Thyroid gland (tissue), 4 donors: ENCODE measurements around the gene MED28. TPM values are rescaled to one million over a fixed set of nuclear protein-coding genes. Genes with fewer than 3 reads are reported as not detected.

Experiments
- DNase-seq, 2 donors: peaks; one replicate each; pipeline ENCODE4 v3.0.0-alpha.2; 2019
- H3K27ac ChIP-seq, 3 donors: fragments of 200-600 bp; sonication (generic); 1 replicate in 2 of 3; 2 replicates in 1 of 3; pipeline ENCODE4 v1.5.1; 2016 to 2019; ENCODE audit warnings: mild to moderate bottlenecking in 1 of 3, moderate library complexity in 1 of 3
- H3K27me3 ChIP-seq: fragments of 200-600 bp; sonication (generic); one replicate; pipeline ENCODE4 v1.5.1; 2019
- H3K36me3 ChIP-seq, 2 donors: fragments of 200-600 bp; sonication (generic); one replicate each; pipeline ENCODE4 v1.5.1; 2016 to 2019
- H3K4me1 ChIP-seq, 2 donors: fragments of 200-600 bp; sonication (generic); one replicate each; pipeline ENCODE4 v1.5.1; 2017 to 2019
- H3K4me3 ChIP-seq, 3 donors: fragments of 200-600 bp; sonication (generic); replicated peaks in 1 of 3; 1 replicate in 2 of 3; 2 replicates in 1 of 3; pipeline ENCODE4 v1.5.1; 2016; ENCODE audit warnings: mild to moderate bottlenecking in 1 of 3
- H3K9me3 ChIP-seq: fragments of 200-600 bp; sonication (generic); one replicate; pipeline ENCODE4 v1.5.1; 2017
- POLR2A ChIP-seq, 2 donors: fragments of 450-650 bp; IDR thresholded peaks; one replicate each; pipeline ENCODE4 v1.6.1; 2017; ENCODE audit warnings: antibody characterized with exemption in 2 of 2, mild to moderate bottlenecking in 2 of 2, moderate library complexity in 1 of 2
- WGBS, 2 donors: methylation state at CpG; one replicate each; pipeline ENCODE4 v1.1.5; 2017; 5-methylcytosine and 5-hydroxymethylcytosine counted together
- intact Hi-C: fragments of 100-400 bp; cut with DNase I; formaldehyde crosslinking; loops from one replicate; pipeline ENCODE4 v1.15.1; 2023
- total RNA-seq, 4 donors: library from RNA; depleted of rRNA; stranded (reverse); fragments of >200 nt; gene quantifications; one replicate each; pipeline ENCODE4 v1.2.3, GENCODE V29; 2016
- TF ChIP-seq, protein P1 (sequence below), 6 experiments: fragments of 200-600 bp in 3 of 6; fragments of 450-650 bp in 3 of 6; sonication (generic) in 3 of 6; IDR thresholded peaks; one replicate each; pipeline ENCODE4 v1.5.1; 2016 to 2019; ENCODE audit warnings: antibody characterized with exemption in 6 of 6, mild to moderate bottlenecking in 2 of 6, inconsistent platforms in 1 of 6, moderate library complexity in 1 of 6

The MED28 gene
- total RNA-seq, 4 donors from 2014 or later, result 14.9 to 25.6 (median 19.4) TPM

DNA sequence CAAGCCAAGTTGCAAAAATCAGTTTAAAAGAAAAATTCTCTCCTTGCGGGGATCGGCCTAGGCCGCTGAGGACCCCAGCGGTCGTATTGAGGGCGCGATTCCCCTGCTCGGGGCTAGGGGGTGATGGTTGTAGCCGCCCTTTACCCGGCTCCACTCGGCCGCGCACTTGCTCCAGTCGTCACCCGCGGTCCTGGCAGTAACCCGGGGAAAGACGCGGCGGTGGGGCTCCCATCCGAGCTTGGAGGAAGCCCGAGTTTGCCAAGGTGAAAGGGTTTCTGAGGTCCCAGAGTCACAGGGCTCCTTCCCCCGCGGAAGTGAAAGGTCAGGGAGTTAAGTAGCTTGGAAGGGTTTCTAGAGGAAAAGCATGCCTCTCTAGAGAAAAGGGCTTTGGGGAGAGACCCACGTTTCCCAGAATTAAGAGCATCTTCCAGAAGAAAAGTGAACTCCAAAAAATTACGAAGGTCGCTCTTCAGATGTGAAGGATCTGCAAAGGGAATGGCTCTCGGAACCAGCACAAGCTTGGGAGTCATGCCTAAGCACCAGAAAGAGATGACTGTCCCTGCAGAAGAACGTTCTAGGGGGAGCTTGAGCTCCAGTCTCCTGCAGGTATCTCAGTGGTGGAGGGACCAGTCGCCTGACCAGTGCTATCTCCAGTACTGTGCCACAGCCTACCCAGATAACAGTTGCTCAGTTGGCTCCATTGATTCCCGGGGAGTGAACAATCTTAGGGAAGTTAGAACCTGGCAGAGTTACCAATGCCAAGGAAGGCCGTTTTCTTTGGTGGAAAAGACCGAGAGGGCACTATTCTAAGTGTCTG lies 36.6 kb upstream of the MED28 start:
- intact Hi-C loops, result no loop called here
- Histone ChIP-seq H3K9me3 (no peaks in the 10 kb centered on the region), H3K4me1 (peaks cover 3 to 15% of the 10 kb centered on the region in 2 donors), H3K36me3 (peaks cover 8 to 11% of the 10 kb centered on the region in 2 donors), H3K27me3 (no peaks in the 10 kb centered on the region), H3K27ac (peak overlapping the region; percentile 65 to 80 (median 72)), H3K4me3 (peak overlapping the region; percentile 31 to 97 (median 60))
- TF ChIP-seq, protein P1, sequence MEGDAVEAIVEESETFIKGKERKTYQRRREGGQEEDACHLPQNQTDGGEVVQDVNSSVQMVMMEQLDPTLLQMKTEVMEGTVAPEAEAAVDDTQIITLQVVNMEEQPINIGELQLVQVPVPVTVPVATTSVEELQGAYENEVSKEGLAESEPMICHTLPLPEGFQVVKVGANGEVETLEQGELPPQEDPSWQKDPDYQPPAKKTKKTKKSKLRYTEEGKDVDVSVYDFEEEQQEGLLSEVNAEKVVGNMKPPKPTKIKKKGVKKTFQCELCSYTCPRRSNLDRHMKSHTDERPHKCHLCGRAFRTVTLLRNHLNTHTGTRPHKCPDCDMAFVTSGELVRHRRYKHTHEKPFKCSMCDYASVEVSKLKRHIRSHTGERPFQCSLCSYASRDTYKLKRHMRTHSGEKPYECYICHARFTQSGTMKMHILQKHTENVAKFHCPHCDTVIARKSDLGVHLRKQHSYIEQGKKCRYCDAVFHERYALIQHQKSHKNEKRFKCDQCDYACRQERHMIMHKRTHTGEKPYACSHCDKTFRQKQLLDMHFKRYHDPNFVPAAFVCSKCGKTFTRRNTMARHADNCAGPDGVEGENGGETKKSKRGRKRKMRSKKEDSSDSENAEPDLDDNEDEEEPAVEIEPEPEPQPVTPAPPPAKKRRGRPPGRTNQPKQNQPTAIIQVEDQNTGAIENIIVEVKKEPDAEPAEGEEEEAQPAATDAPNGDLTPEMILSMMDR (IDR thresholded peaks at IDR 0.05), result no peak
- no peak for TF ChIP-seq POLR2A (IDR thresholded peaks at IDR 0.05)
- 8 to 9% methylated on average over 25 to 32 of the region's 33 CpGs for WGBS, 2 donors
- DNase-seq, result peak; percentile 49 to 50

- intact Hi-C loops, result no loop called here
- no peak for TF ChIP-seq POLR2A (IDR thresholded peaks at IDR 0.05)
- TF ChIP-seq, protein P1 (IDR thresholded peaks at IDR 0.05), result no peak
- 69 to 84% methylated on average over 6 of the region's 6 CpGs for WGBS, 2 donors
- peak overlapping the region in 1 of 3 donors; percentile 72 for H3K27ac ChIP-seq
- peak overlapping the region in 1 of 3 donors; percentile 60 for H3K4me3 ChIP-seq
- peaks cover 13 to 17% of the 10 kb centered on the region in 2 donors for H3K36me3 ChIP-seq
- DNase-seq, result no peak
- no peaks in the 10 kb centered on the region for H3K9me3 ChIP-seq
- peaks cover 3 to 15% of the 10 kb centered on the region in 2 donors for H3K4me1 ChIP-seq
- H3K27me3 ChIP-seq, result no peaks in the 10 kb centered on the region
Measured at GRCh38 chr4:17578482-17578891, 36.0 kb upstream of the MED28 start.

DNA sequence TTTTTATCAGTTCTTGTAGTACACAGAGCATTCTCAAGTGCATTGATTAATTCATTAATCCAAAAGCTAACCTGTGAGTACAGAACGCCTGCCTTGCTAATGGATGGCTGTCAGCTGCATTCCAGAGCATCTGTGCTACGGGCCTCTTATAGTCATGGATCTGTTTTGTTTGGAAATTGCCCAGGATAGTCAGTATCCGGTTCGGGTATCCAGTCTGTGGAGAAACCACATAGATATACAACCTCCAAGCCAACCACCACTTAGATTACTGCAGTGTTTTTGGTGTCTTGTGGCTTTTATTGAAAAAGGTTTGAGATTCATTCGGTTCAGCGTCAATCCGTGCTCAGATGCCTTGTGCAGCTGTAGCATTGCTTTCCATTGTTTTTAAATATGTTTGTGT lies 33.5 kb upstream of the MED28 start:
- no peak overlapping the region for H3K27ac ChIP-seq
- intact Hi-C loops, result loop anchor here (5.0 kb wide), 1 partner anchor 36 kb away; no protein-coding TSS in a partner anchor
- 71 to 84% methylated on average over 7 of the region's 7 CpGs for WGBS, 2 donors
- no peaks in the 10 kb centered on the region for H3K9me3 ChIP-seq
- H3K36me3 ChIP-seq, result peaks cover 37 to 41% of the 10 kb centered on the region in 2 donors
- no peak overlapping the region for H3K4me3 ChIP-seq
- peaks cover 3 to 15% of the 10 kb centered on the region in 2 donors for H3K4me1 ChIP-seq
- H3K27me3 ChIP-seq, result no peaks in the 10 kb centered on the region
- TF ChIP-seq, protein P1 (IDR thresholded peaks at IDR 0.05), result no peak
- TF ChIP-seq POLR2A (IDR thresholded peaks at IDR 0.05), result no peak
- DNase-seq, result no peak

GRCh38 chr4:17583276-17583675 lies 31.2 kb upstream of the MED28 start:
- peaks cover 0 to 12% of the 10 kb centered on the region in 2 donors for H3K4me1 ChIP-seq
- H3K4me3 ChIP-seq, result no peak overlapping the region
- H3K36me3 ChIP-seq, result peaks cover 42 to 52% of the 10 kb centered on the region in 2 donors
- DNase-seq, result no peak
- no peaks in the 10 kb centered on the region for H3K9me3 ChIP-seq
- TF ChIP-seq, protein P1 (IDR thresholded peaks at IDR 0.05), result no peak
- TF ChIP-seq POLR2A (IDR thresholded peaks at IDR 0.05), result no peak
- no peak overlapping the region for H3K27ac ChIP-seq
- no peaks in the 10 kb centered on the region for H3K27me3 ChIP-seq
- WGBS, 2 donors, result 92 to 96% methylated on average over 9 of the region's 9 CpGs
- intact Hi-C loops, result loop anchor here (5.0 kb wide), 1 partner anchor 34 kb away; no protein-coding TSS in a partner anchor

DNA sequence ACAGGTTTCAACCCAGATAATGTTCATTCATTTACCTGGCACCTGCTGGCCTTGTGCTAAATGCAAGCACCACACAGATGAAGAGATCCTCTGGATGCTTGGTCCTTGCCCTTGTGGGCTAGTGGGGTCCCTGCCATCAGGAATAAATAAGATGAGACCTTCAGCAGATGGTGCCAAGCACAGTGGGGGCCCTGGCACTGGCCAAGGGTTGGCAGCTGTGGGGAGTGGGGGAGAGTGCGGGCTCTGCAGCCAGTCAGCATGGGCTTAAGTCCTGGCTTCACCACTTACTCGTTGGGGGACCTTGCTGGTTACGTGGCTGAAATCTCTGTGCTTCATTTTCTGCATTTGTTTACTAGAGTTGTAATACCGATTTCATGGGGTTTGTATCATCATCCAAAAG lies 30.5 kb upstream of the MED28 start:
- Histone ChIP-seq H3K4me1 (peaks cover 0 to 5% of the 10 kb centered on the region in 2 donors), H3K4me3 (no peak overlapping the region), H3K9me3 (no peaks in the 10 kb centered on the region), H3K27me3 (no peaks in the 10 kb centered on the region), H3K36me3 (peaks cover 43 to 56% of the 10 kb centered on the region in 2 donors), H3K27ac (no peak overlapping the region)
- intact Hi-C loops, result loop anchor here (5.0 kb wide), 1 partner anchor 33 kb away; no protein-coding TSS in a partner anchor
- whole genome bisulfite sequencing, 2 donors, result 92 to 96% methylated on average over 4 of the region's 4 CpGs
- DNase-seq, result no peak
- TF ChIP-seq POLR2A (IDR thresholded peaks at IDR 0.05), result no peak
- TF ChIP-seq, protein P1 (IDR thresholded peaks at IDR 0.05), result no peak
